Measurements from ENCODE around the gene KLK5.

KLK5 gene

GRCh38 chr19:50968716-50969412, 16.0 kb upstream of the KLK5 start:
- no peak for DNase-seq (ENCODE audit: low spot score)

- peak; percentile 40 for DNase-seq (ENCODE audit: low spot score)
These were observed 15.3 kb upstream of the KLK5 start for GRCh38 chr19:50967929-50968715.

GRCh38 chr19:50964266-50964665, 11.4 kb upstream of the KLK5 start:
- DNase-seq (ENCODE audit: low spot score) = no peak

- DNase-seq (ENCODE audit: low spot score) = no peak
These were observed 10.5 kb upstream of the KLK5 start for GRCh38 chr19:50963381-50963780.

- no peak for DNase-seq (ENCODE audit: low spot score)
These were observed 9.4 kb upstream of the KLK5 start for GRCh38 chr19:50962245-50962644.

- DNase-seq (ENCODE audit: low spot score) = no peak
These were observed 7.1 kb upstream of the KLK5 start for GRCh38 chr19:50959731-50960500.

- no peak for DNase-seq (ENCODE audit: low spot score)
These were observed 4.7 kb upstream of the KLK5 start for GRCh38 chr19:50957587-50957986.

- DNase-seq (ENCODE audit: low spot score) = peak; percentile 34
These were observed 3.0 kb downstream of the KLK5 start for GRCh38 chr19:50949861-50950260.

- DNase-seq (ENCODE audit: low spot score) = no peak
These were observed 5.7 kb downstream of the KLK5 start for GRCh38 chr19:50947123-50947522.

GRCh38 chr19:50944795-50945194, 8.0 kb downstream of the KLK5 start:
- DNase-seq (ENCODE audit: low spot score) = no peak

GRCh38 chr19:50943074-50943828, 9.6 kb downstream of the KLK5 start:
- DNase-seq (ENCODE audit: low spot score) = no peak

- DNase-seq (ENCODE audit: low spot score) = no peak
These were observed 13.2 kb downstream of the KLK5 start for GRCh38 chr19:50939596-50939995.

GRCh38 chr19:50933640-50934039, 19.2 kb downstream of the KLK5 start:
- no peak for DNase-seq (ENCODE audit: low spot score)

GRCh38 chr19:50932690-50933083, 20.2 kb downstream of the KLK5 start:
- DNase-seq (ENCODE audit: low spot score) = no peak

- DNase-seq (ENCODE audit: low spot score) = no peak
These were observed 20.7 kb downstream of the KLK5 start for GRCh38 chr19:50932018-50932689.

GRCh38 chr19:50931023-50931422, 21.8 kb downstream of the KLK5 start:
- DNase-seq (ENCODE audit: low spot score) = no peak

- DNase-seq (ENCODE audit: low spot score) = no peak
These were observed 24.0 kb downstream of the KLK5 start for GRCh38 chr19:50928831-50929230.

GRCh38 chr19:50926144-50926543, 26.7 kb downstream of the KLK5 start:
- DNase-seq (ENCODE audit: low spot score) = no peak

- DNase-seq (ENCODE audit: low spot score) = no peak
These were observed 27.1 kb downstream of the KLK5 start for GRCh38 chr19:50925734-50926133.

- DNase-seq (ENCODE audit: low spot score) = no peak
These were observed 28.3 kb downstream of the KLK5 start for GRCh38 chr19:50924586-50924985.

- DNase-seq (ENCODE audit: low spot score) = peak; percentile 92
These were observed 30.5 kb downstream of the KLK5 start for GRCh38 chr19:50922317-50922853.
